Adrenal gland (tissue), 5 donors: Measurements from ENCODE around the gene SNN.

Experiments
- POLR2A ChIP-seq, 2 donors: fragments of 450-650 bp; IDR thresholded peaks; one replicate each; pipeline ENCODE4 v1.6.1; 2017; ENCODE audit warnings: antibody characterized with exemption in 2 of 2, mild to moderate bottlenecking in 2 of 2, moderate library complexity in 1 of 2
- TF ChIP-seq, protein P1 (sequence below), 6 experiments: fragments of 450-650 bp in 4 of 6; fragments of 200-600 bp in 2 of 6; sonication (generic) in 1 of 6; IDR thresholded peaks; 1 replicate in 5 of 6; 2 replicates in 1 of 6; pipeline versions ENCODE4 v1.5.1 to v1.8.0; 2016 to 2021; ENCODE audit warnings: antibody characterized with exemption in 6 of 6, mild to moderate bottlenecking in 2 of 6, moderate library complexity in 1 of 6
- donor health status: DM: no; HTN: no; CAD: no.

DNA sequence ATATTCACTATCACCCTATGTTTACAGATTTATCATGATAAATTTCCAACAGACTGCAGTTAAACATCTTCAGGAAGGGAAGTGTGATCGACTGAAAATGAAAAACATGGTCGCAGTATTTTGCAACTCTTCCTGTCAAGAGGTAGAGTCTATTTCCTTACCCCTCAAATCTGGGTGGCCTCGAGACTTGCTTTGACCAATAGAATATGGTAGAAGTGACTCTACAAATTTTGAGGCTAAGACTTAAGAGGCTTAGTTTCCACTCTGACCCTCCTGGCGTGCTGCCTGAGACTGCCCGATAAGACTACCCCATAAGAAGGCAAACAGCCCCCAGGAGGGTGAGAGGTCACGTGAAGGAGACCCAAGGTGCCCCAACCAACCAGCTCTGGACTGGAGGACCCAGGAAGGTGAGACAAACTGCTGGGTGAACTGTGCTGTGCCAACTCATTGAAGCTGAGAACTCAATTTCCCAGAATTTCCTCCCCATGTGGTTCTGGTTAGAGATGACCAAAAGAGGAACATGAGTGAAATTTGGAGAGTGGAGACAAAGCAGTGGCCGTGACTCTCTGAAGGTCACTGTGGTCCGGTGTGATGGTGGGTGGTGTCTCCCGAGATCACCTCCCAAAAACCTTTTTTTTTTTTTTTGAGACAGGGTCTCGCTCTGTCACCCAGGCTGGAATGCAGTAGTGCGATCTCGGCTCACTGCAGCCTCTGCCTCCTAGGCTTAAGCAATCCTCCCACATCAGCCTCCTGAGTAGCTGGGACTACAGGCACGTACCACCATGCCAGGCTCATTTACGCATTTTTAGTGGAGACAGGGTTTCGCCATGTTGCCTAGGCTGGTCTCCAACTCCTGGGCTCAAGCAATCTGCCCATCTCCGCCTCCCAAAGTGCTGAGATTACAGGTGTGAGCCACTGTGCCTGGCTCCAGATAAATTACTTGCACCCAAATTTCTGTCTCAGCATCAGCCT is 43.3 kb upstream of the SNN start:
- TF ChIP-seq, protein P1, sequence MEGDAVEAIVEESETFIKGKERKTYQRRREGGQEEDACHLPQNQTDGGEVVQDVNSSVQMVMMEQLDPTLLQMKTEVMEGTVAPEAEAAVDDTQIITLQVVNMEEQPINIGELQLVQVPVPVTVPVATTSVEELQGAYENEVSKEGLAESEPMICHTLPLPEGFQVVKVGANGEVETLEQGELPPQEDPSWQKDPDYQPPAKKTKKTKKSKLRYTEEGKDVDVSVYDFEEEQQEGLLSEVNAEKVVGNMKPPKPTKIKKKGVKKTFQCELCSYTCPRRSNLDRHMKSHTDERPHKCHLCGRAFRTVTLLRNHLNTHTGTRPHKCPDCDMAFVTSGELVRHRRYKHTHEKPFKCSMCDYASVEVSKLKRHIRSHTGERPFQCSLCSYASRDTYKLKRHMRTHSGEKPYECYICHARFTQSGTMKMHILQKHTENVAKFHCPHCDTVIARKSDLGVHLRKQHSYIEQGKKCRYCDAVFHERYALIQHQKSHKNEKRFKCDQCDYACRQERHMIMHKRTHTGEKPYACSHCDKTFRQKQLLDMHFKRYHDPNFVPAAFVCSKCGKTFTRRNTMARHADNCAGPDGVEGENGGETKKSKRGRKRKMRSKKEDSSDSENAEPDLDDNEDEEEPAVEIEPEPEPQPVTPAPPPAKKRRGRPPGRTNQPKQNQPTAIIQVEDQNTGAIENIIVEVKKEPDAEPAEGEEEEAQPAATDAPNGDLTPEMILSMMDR (IDR thresholded peaks at IDR 0.05): no peak
- TF ChIP-seq POLR2A (IDR thresholded peaks at IDR 0.05): no peak
